Endometrial microvascular endothelial cells (primary cell): ENCODE measurements around the gene GOLGA2. TPM values are rescaled to one million over a fixed set of nuclear protein-coding genes. Genes with fewer than 3 reads are reported as not detected.

ENCODE experiments used
- in situ Hi-C: cut with HindIII; loops from 2 replicates; pipeline ENCODE4 v1.10.0; 2017; ENCODE audit warnings: low sequenced_read_pairs, low pct_unique_long_range_greater_than_20kb; ENCODE audit errors: inconsistent ontology term
- total RNA-seq: library from RNA; depleted of rRNA; stranded (reverse); fragments of >200 nt; gene quantifications from one replicate; pipeline ENCODE4 v1.2.3, GENCODE V29; 2015; ENCODE audit errors: inconsistent ontology term

Gene GOLGA2
- total RNA-seq, 1 donor from 2014 or later, result 60.6 TPM

- in situ Hi-C loops, result no loop called here
Observed at GRCh38 chr9:128206484-128206883, 69.3 kb downstream of the GOLGA2 start.

Other genes starting within 250 kb of the GOLGA2 start
- gene NAIF1, start 208.7 kb downstream of the GOLGA2 start, total RNA-seq, result 12.9 TPM
- gene SLC25A25, start 207.8 kb downstream of the GOLGA2 start, total RNA-seq, result 23.6 TPM
- 96.1 TPM for gene PTGES2, start 148.3 kb downstream of the GOLGA2 start, total RNA-seq
- not detected for gene LCN2, start 126.6 kb downstream of the GOLGA2 start, total RNA-seq
- gene BBLN, start 115.7 kb downstream of the GOLGA2 start, total RNA-seq, result 151 TPM
- gene CIZ1, start 84.4 kb downstream of the GOLGA2 start, total RNA-seq, result 47.3 TPM
- not detected for gene DNM1, start 72.6 kb downstream of the GOLGA2 start, total RNA-seq
- 8.1 TPM for gene SWI5, start 269 bp upstream of the GOLGA2 start, total RNA-seq
- gene TRUB2, start 46.4 kb upstream of the GOLGA2 start, total RNA-seq, result 20.8 TPM
- gene COQ4, start 46.8 kb upstream of the GOLGA2 start, total RNA-seq, result 50.6 TPM
- 46.2 TPM for gene SLC27A4, start 64.5 kb upstream of the GOLGA2 start, total RNA-seq
- 75.4 TPM for gene URM1, start 95.4 kb upstream of the GOLGA2 start, total RNA-seq
- 25.7 TPM for gene CERCAM, start 144.8 kb upstream of the GOLGA2 start, total RNA-seq
- gene ODF2, start 180.0 kb upstream of the GOLGA2 start, total RNA-seq, result 29.0 TPM
- 25.0 TPM for gene GLE1, start 228.7 kb upstream of the GOLGA2 start, total RNA-seq